Head of caudate nucleus (tissue), 42 donors: Measurements from ENCODE around the gene FAM168B.
"Not testable (repeated sequence)": the region's sequence is repeated elsewhere in the genome, so short reads cannot be mapped to it uniquely, and the experiment has no call there.

Source experiments
- DNase-seq, 42 donors: peaks; one replicate each; pipeline versions ENCODE4 v3.0.0 to v3.0.0-alpha.2; 2020 to 2021; ENCODE audit warnings: mixed read lengths in 7 of 42
- intact Hi-C: fragments of 100-400 bp; cut with DNase I; formaldehyde crosslinking; loops from one replicate; pipeline ENCODE4 v1.15.0; 2022

Gene FAM168B

GRCh38 chr2:131093006-131093695, at the start of gene FAM168B:
Gene FAM168B (minus strand): TSS chr2:131093460. CDS start chr2:131082646, 10,814 bp downstream.
- intact Hi-C loops = loop anchor here (5.0 kb wide), 1 partner anchor 51 kb away; no protein-coding TSS in a partner anchor

GRCh38 chr2:131142849-131143248, 49.6 kb upstream of the FAM168B start:
- intact Hi-C loops = no loop called here
- no peak for DNase-seq

More at GRCh38 chr2:131093006-131093695, at the start of gene FAM168B:
- DNase-seq = peak; percentile 52 to 94 (median 86)

GRCh38 chr2:131140581-131140980, 47.3 kb upstream of the FAM168B start:
- intact Hi-C loops = no loop called here
- DNase-seq = no peak

GRCh38 chr2:131132729-131133128, 39.5 kb upstream of the FAM168B start:
- DNase-seq = no peak
- intact Hi-C loops = no loop called here

GRCh38 chr2:131130298-131130596, 37.0 kb upstream of the FAM168B start:
- DNase-seq = no peak
- intact Hi-C loops = no loop called here

GRCh38 chr2:131127981-131128380, 34.7 kb upstream of the FAM168B start:
- DNase-seq = no peak
- intact Hi-C loops = no loop called here

GRCh38 chr2:131127076-131127475, 33.8 kb upstream of the FAM168B start:
- intact Hi-C loops = no loop called here
- peak in 18 of 42 donors; percentile 15 to 63 (median 36) for DNase-seq

GRCh38 chr2:131126436-131126835, 33.2 kb upstream of the FAM168B start:
- peak in 1 of 42 donors; percentile 9 for DNase-seq

GRCh38 chr2:131125195-131125757, 32.0 kb upstream of the FAM168B start:
- intact Hi-C loops = no loop called here
- DNase-seq = peak in 6 of 42 donors; percentile 10 to 48 (median 22)

More at GRCh38 chr2:131126436-131126835, 33.2 kb upstream of the FAM168B start:
- intact Hi-C loops = no loop called here

- intact Hi-C loops = no loop called here
- DNase-seq = no peak
Measured at GRCh38 chr2:131123192-131123591, 29.9 kb upstream of the FAM168B start.

- intact Hi-C loops = no loop called here
- no peak for DNase-seq
Measured at GRCh38 chr2:131122496-131122895, 29.2 kb upstream of the FAM168B start.

GRCh38 chr2:131121464-131121863, 28.2 kb upstream of the FAM168B start:
- no peak for DNase-seq
- intact Hi-C loops = no loop called here

GRCh38 chr2:131120815-131121317, 27.6 kb upstream of the FAM168B start:
- intact Hi-C loops = no loop called here
- no peak for DNase-seq

- intact Hi-C loops = no loop called here
Measured at GRCh38 chr2:131115752-131116151, 22.5 kb upstream of the FAM168B start.

GRCh38 chr2:131114950-131115349, 21.7 kb upstream of the FAM168B start:
- DNase-seq, intact Hi-C loops: not testable (repeated sequence)

More at GRCh38 chr2:131115752-131116151, 22.5 kb upstream of the FAM168B start:
- no peak for DNase-seq

GRCh38 chr2:131113566-131114227, 20.4 kb upstream of the FAM168B start:
- DNase-seq = no peak
- intact Hi-C loops = no loop called here

- intact Hi-C loops = no loop called here
- no peak for DNase-seq
Measured at GRCh38 chr2:131112529-131112928, 19.3 kb upstream of the FAM168B start.

GRCh38 chr2:131105950-131106801, 12.9 kb upstream of the FAM168B start:
- intact Hi-C loops = no loop called here
- peak in 19 of 42 donors; percentile 12 to 52 (median 20) for DNase-seq
